Activated gamma-delta T cell treated with Interleukin-2 at 50 U/mL for 16 hours (primary cell): ENCODE measurements around the gene APBA2.
A peak's percentile ranks its signal among the peaks of the same experiment; 100 is the strongest.

Experiments
- DNase-seq: peaks from one replicate; pipeline ENCODE4 v3.0.0-alpha.2; 2020

APBA2 gene

GRCh38 chr15:29111705-29112281 lies 226.0 kb downstream of the APBA2 start:
- no peak for DNase-seq

- DNase-seq, result no peak
These were observed 227.8 kb downstream of the APBA2 start for GRCh38 chr15:29113336-29114220.

GRCh38 chr15:29114221-29115092 lies 228.7 kb downstream of the APBA2 start:
- no peak for DNase-seq

GRCh38 chr15:29115093-29115991 lies 229.6 kb downstream of the APBA2 start:
- DNase-seq, result peak; percentile 19

- DNase-seq, result no peak
These were observed 231.4 kb downstream of the APBA2 start for GRCh38 chr15:29116970-29117700.

- DNase-seq, result no peak
These were observed 232.0 kb downstream of the APBA2 start for GRCh38 chr15:29117778-29118177.

GRCh38 chr15:29119847-29120246 lies 234.1 kb downstream of the APBA2 start:
- no peak for DNase-seq

- DNase-seq, result no peak
These were observed 235.0 kb downstream of the APBA2 start for GRCh38 chr15:29120593-29121368.

GRCh38 chr15:29121369-29121656 lies 235.5 kb downstream of the APBA2 start:
- no peak for DNase-seq

GRCh38 chr15:29121907-29122306 lies 236.1 kb downstream of the APBA2 start:
- no peak for DNase-seq

GRCh38 chr15:29122506-29122905 lies 236.7 kb downstream of the APBA2 start:
- DNase-seq, result no peak

- no peak for DNase-seq
These were observed 237.4 kb downstream of the APBA2 start for GRCh38 chr15:29123171-29123570.

GRCh38 chr15:29123991-29124390 lies 238.2 kb downstream of the APBA2 start:
- no peak for DNase-seq

- DNase-seq, result no peak
These were observed 239.0 kb downstream of the APBA2 start for GRCh38 chr15:29124581-29125381.

- DNase-seq, result no peak
These were observed 239.8 kb downstream of the APBA2 start for GRCh38 chr15:29125382-29126207.

- DNase-seq, result no peak
These were observed 240.4 kb downstream of the APBA2 start for GRCh38 chr15:29126208-29126536.

GRCh38 chr15:29126821-29127461 lies 241.2 kb downstream of the APBA2 start:
- no peak for DNase-seq

GRCh38 chr15:29127506-29128430 lies 242.0 kb downstream of the APBA2 start:
- no peak for DNase-seq
